ENCODE data around the gene RASSF4. TPM values are rescaled to one million over a fixed set of nuclear protein-coding genes. Genes with fewer than 3 reads are reported as not detected.

RASSF4 gene
- total RNA-seq, 1 experiment from 2014 or later, result 2.8 TPM

GRCh38 chr10:45034301-45034700, 74.7 kb downstream of the RASSF4 start:
- no peaks in the 10 kb centered on the region for H4K20me1 ChIP-seq (ENCODE audit: insufficient read depth)
- TF ChIP-seq CEBPB (IDR thresholded peaks at IDR 0.05; ENCODE audit: low read depth) (no peak), YY1 (IDR thresholded peaks at IDR 0.05; ENCODE audit: extremely low read depth, insufficient replicate concordance, low read depth, low read length) (no peak), SP1 (IDR thresholded peaks at IDR 0.05; ENCODE audit: low read depth) (no peak), ELF1 (IDR thresholded peaks at IDR 0.05; ENCODE audit: borderline replicate concordance, low read depth) (no peak), JUND (IDR thresholded peaks at IDR 0.05) (no peak), FOSL1 (IDR thresholded peaks at IDR 0.05; ENCODE audit: low read depth) (no peak), ATF3 (IDR thresholded peaks at IDR 0.05) (no peak), EGR1 (IDR thresholded peaks at IDR 0.05; ENCODE audit: low read depth) (no peak)
- H3K9ac ChIP-seq (ENCODE audit: low read length), result no peak overlapping the region
- H3K4me3 ChIP-seq (replicated peaks in 1 of 2; ENCODE audit: low read depth in 1 of 2, low read length in 2 of 2), result no peak overlapping the region
- ATAC-seq (no peak), DNase-seq (ENCODE audit: low read depth, low spot score) (no peak)
- H2AFZ ChIP-seq (ENCODE audit: low read depth, low read length, poor library complexity, severe bottlenecking), result no peak overlapping the region
- H3K4me2 ChIP-seq (ENCODE audit: low read length), result no peak overlapping the region
- no peaks in the 10 kb centered on the region for H3K9me2 ChIP-seq (ENCODE audit: insufficient read depth)
- H3K27ac ChIP-seq (ENCODE audit: low read depth, low read length), result no peak overlapping the region
- CTCF ChIA-PET, result no interaction called here
- no peaks in the 10 kb centered on the region for H3K4me1 ChIP-seq (ENCODE audit: control insufficient read depth in 1 of 2, insufficient read depth in 2 of 2, low read length in 2 of 2)
- H3K79me2 ChIP-seq (ENCODE audit: insufficient read depth, low read length), result no peaks in the 10 kb centered on the region
- no peaks in the 10 kb centered on the region for H3K36me3 ChIP-seq (ENCODE audit: control insufficient read depth in 1 of 2, insufficient read depth in 2 of 2, low read length in 2 of 2)
- H3K27me3 ChIP-seq (ENCODE audit: insufficient read depth, low read length), result 0 out of 2 replicates have a peak, but pooled peaks cover 4% of the 10 kb centered on the region
- no peaks in the 10 kb centered on the region for H3K9me3 ChIP-seq (ENCODE audit: control insufficient read depth in 1 of 2, insufficient read depth in 1 of 2, low read depth in 1 of 2, low read length in 2 of 2)
- RAD21 ChIA-PET (ENCODE audit: low non-redundant PET in 1 of 2, low total read pairs in 2 of 2, uncharacterized antibody in 2 of 2, unreplicated experiment in 2 of 2), result no interaction called here
- BruUV-seq (replicated peaks), result no TSS peak
- intact Hi-C loops (cut with micrococcal nuclease), result no loop called here
- POLR2A ChIA-PET, result no interaction called here

- Histone ChIP-seq H3K9ac (ENCODE audit: low read length) (no peak overlapping the region), H3K9me3 (ENCODE audit: control insufficient read depth in 1 of 2, insufficient read depth in 1 of 2, low read depth in 1 of 2, low read length in 2 of 2) (no peaks in the 10 kb centered on the region), H3K4me3 (replicated peaks in 1 of 2; ENCODE audit: low read depth in 1 of 2, low read length in 2 of 2) (no peak overlapping the region), H3K4me1 (ENCODE audit: control insufficient read depth in 1 of 2, insufficient read depth in 2 of 2, low read length in 2 of 2) (no peaks in the 10 kb centered on the region), H4K20me1 (ENCODE audit: insufficient read depth) (no peaks in the 10 kb centered on the region), H3K79me2 (ENCODE audit: insufficient read depth, low read length) (no peaks in the 10 kb centered on the region), H3K27me3 (ENCODE audit: insufficient read depth, low read length) (0 out of 2 replicates have a peak, but pooled peaks cover 4% of the 10 kb centered on the region), H2AFZ (ENCODE audit: low read depth, low read length, poor library complexity, severe bottlenecking) (no peak overlapping the region), H3K36me3 (ENCODE audit: control insufficient read depth in 1 of 2, insufficient read depth in 2 of 2, low read length in 2 of 2) (no peaks in the 10 kb centered on the region), H3K27ac (ENCODE audit: low read depth, low read length) (no peak overlapping the region), H3K4me2 (ENCODE audit: low read length) (no peak overlapping the region), H3K9me2 (ENCODE audit: insufficient read depth) (no peaks in the 10 kb centered on the region)
- POLR2A ChIA-PET, result no interaction called here
- CTCF ChIA-PET, result no interaction called here
- BruUV-seq (replicated peaks), result no TSS peak
- intact Hi-C loops (cut with micrococcal nuclease), result no loop called here
- ATAC-seq (no peak), DNase-seq (ENCODE audit: low read depth, low spot score) (no peak)
- RAD21 ChIA-PET (ENCODE audit: low non-redundant PET in 1 of 2, low total read pairs in 2 of 2, uncharacterized antibody in 2 of 2, unreplicated experiment in 2 of 2), result no interaction called here
- no peak for TF ChIP-seq REST (IDR thresholded peaks at IDR 0.05; ENCODE audit: low read depth)
- no peak for TF ChIP-seq ZFX (IDR thresholded peaks at IDR 0.05)
- TF ChIP-seq SP1 (IDR thresholded peaks at IDR 0.05; ENCODE audit: low read depth), result no peak
- no peak for TF ChIP-seq JUND (IDR thresholded peaks at IDR 0.05)
- TF ChIP-seq CEBPB (IDR thresholded peaks at IDR 0.05; ENCODE audit: low read depth), result no peak
- TF ChIP-seq CBX3 (IDR thresholded peaks at IDR 0.05; ENCODE audit: low read depth), result no peak
- TF ChIP-seq EZH2 (IDR thresholded peaks at IDR 0.05), result no peak
- no peak for TF ChIP-seq SIN3A (IDR thresholded peaks at IDR 0.05; ENCODE audit: low read depth)
- TF ChIP-seq RAD21 (IDR thresholded peaks at IDR 0.05; ENCODE audit: low read depth), result no peak
- no peak for TF ChIP-seq EZH2phosphoT487 (IDR thresholded peaks at IDR 0.05; ENCODE audit: borderline replicate concordance)
- no peak for TF ChIP-seq CTCF (IDR thresholded peaks at IDR 0.05 in 2 of 3, conservative IDR thresholded peaks at IDR 0.05 in 1 of 3; ENCODE audit: borderline replicate concordance in 1 of 3, insufficient read depth in 1 of 3, low read depth in 2 of 3, low read length in 2 of 3)
- TF ChIP-seq POLR2A (IDR thresholded peaks at IDR 0.05; ENCODE audit: borderline replicate concordance, extremely low read depth, insufficient read depth, insufficient read length), result no peak
- no peak for TF ChIP-seq YY1 (IDR thresholded peaks at IDR 0.05; ENCODE audit: extremely low read depth, insufficient replicate concordance, low read depth, low read length)
Observed at GRCh38 chr10:45035673-45036072, 76.1 kb downstream of the RASSF4 start.
